Ovary (tissue), 3 donors: Measurements from ENCODE around the gene HPSE2.

Experiments
- POLR2A ChIP-seq: fragments of 450-650 bp; IDR thresholded peaks from one replicate; pipeline ENCODE4 v1.6.1; 2017; ENCODE audit warnings: antibody characterized with exemption, mild to moderate bottlenecking, moderate library complexity
- TF ChIP-seq, protein P1 (sequence below), 3 donors: fragments of 450-650 bp in 2 of 3; fragments of 200-600 bp in 1 of 3; IDR thresholded peaks; one replicate each; pipeline versions ENCODE4 v1.5.1 to v1.8.0; 2016 to 2022; ENCODE audit warnings: antibody characterized with exemption in 3 of 3, mild to moderate bottlenecking in 1 of 3
- donor health status: DM: no; HTN: no; CAD: no.

DNA sequence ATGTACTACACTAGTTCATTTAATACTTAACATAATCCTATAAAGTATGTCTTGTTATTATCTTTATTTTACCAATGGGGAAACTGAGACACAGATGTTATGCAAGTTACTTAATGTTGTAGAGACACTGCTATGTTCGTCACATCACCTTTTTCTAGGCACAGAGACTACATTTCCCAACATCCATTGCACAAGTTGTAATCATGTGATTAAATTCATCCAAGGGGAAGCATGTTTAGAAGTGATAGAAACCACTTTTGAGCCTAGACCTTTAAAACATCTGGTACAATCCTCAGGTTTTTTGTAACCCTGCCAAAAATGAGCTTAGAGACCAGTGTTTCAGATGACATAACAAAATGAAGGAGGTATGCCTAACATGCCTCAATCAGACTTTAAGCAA lies 402.1 kb downstream of the HPSE2 start:
- no peak for TF ChIP-seq POLR2A
- TF ChIP-seq, protein P1, sequence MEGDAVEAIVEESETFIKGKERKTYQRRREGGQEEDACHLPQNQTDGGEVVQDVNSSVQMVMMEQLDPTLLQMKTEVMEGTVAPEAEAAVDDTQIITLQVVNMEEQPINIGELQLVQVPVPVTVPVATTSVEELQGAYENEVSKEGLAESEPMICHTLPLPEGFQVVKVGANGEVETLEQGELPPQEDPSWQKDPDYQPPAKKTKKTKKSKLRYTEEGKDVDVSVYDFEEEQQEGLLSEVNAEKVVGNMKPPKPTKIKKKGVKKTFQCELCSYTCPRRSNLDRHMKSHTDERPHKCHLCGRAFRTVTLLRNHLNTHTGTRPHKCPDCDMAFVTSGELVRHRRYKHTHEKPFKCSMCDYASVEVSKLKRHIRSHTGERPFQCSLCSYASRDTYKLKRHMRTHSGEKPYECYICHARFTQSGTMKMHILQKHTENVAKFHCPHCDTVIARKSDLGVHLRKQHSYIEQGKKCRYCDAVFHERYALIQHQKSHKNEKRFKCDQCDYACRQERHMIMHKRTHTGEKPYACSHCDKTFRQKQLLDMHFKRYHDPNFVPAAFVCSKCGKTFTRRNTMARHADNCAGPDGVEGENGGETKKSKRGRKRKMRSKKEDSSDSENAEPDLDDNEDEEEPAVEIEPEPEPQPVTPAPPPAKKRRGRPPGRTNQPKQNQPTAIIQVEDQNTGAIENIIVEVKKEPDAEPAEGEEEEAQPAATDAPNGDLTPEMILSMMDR (IDR thresholded peaks at IDR 0.05): no peak
